Cardiac ventricle fibroblast (primary cell): ENCODE results near the gene ETV6. TPM values are rescaled to one million over a fixed set of nuclear protein-coding genes. Genes with fewer than 3 reads are reported as not detected.

ENCODE experiments used
- total RNA-seq: library from RNA; depleted of rRNA; stranded (reverse); fragments of >200 nt; gene quantifications from 2 replicates; pipeline ENCODE4 v1.2.3, GENCODE V29; 2015

Gene ETV6
- total RNA-seq, result 8.8 and 8.9 TPM in 2 replicates

GRCh38 chr12:11649413-11650285, at the start of gene ETV6:
Gene ETV6, plus strand, starts transcription at chr12:11649674. Its CDS starts 454 bp downstream, at chr12:11650128.

